ENCODE measurements around the gene VDR. TPM values are rescaled to one million over a fixed set of nuclear protein-coding genes. Genes with fewer than 3 reads are reported as not detected.
"Not testable (repeated sequence)": the region's sequence is repeated elsewhere in the genome, so short reads cannot be mapped to it uniquely, and the experiment has no call there.

VDR gene
- polyA plus RNA-seq, 1 donor, result 3.1 TPM

GRCh38 chr12:47848853-47849252 lies 55.9 kb downstream of the VDR start:
- DNase-seq, result no peak

DNA sequence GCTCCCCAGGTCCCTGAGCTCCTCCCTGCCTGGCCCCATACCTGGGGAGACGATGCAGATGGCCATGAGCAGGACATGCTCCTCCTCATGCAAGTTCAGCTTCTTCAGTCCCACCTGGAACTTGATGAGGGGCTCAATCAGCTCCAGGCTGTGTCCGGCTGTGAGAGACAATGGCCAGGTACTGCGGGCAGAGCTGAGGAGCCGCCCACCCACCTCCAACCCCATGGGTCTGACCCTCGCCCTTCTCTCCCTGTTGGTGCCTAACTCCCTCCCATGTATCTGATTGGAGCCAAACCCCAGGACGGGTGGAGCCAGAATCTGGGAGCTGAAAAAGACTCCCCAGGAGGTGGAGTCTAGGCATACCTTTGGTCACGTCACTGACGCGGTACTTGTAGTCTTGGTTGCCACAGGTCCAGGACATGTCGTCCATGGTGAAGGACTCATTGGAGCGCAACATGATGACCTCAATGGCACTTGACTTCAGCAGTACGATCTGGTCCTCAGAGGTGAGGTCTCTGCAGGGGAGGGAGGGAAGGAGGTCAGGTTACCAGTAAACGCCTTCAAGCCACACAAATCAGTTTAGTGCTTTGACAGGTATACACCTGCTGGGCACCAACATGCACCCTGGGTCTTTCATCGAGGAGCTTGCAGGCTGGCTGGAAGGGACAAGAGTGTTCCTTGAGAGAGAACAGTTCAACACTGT lies 58.3 kb downstream of the VDR start:
- DNase-seq, result no peak

DNA sequence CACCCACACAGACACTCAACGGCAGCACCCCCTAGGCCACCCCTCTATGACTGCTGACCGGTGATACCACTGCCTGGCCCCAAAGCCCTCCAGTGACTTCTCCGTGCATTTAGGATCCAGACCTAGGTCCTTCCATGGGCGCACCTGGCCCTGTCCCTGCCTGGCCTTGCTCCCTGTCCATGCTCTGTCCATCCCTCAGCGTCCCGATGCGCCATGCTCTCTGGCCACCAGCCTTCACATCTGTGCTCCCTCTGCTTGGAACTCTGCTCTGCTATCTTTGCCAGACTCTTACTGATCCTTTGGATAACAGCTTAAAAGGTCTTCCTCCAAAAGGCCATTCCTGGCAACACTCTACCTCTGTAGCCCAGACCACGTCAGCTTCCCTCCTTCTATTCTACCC lies 59.7 kb downstream of the VDR start:
- DNase-seq, result no peak

DNA sequence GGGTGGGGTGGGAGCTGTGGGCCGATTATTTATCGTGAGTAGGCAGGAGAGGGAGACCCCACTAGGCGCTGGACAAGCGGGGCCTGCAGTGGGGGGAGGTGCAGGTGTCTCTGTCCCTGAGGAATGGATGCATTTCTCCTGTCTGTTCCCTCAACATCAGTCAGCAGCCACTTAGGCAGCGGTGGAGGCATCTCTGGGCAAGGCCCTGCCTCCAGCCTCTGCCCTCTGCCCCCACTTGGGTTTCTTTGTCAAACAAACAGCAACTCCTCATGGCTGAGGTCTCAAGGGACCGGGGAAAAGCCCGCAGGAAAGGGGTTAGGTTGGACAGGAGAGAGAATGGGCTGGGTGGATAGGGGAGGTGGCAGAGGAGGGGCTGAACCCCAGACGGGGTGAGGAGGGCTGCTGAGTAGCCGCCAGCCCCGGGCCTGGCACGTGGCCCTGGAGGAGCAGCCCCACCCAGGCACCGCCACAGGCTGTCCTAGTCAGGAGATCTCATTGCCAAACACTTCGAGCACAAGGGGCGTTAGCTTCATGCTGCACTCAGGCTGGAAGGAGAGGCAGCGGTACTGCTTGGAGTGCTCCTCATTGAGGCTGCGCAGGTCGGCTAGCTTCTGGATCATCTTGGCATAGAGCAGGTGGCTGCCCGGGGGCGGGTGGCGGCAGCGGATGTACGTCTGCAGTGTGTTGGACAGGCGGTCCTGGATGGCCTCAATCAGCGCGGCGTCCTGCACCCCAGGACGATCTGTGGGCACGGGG lies 60.4 kb downstream of the VDR start:
- no peak for DNase-seq

GRCh38 chr12:47843226-47843980 lies 61.4 kb downstream of the VDR start:
- no peak for DNase-seq

DNA sequence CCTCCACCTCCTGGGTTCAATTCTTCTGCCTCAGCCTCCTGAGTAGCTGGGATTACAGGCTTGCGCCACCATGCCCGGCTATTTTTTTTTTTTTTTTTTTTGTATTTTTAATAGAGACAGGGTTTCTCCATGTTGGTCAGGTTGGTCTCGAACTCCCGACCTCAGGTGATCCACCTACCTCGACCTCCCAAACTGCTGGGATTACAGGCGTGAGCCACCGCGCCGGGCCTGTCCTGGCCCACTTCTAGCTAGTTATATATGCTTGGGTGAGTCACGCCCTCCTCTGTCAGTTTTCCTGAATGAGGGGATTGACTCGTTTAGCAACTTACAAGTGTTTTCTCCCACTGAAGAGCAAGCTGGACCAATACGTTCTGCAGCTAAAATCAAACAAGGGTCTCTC lies 62.3 kb downstream of the VDR start:
- DNase-seq, result not testable (repeated sequence)

DNA sequence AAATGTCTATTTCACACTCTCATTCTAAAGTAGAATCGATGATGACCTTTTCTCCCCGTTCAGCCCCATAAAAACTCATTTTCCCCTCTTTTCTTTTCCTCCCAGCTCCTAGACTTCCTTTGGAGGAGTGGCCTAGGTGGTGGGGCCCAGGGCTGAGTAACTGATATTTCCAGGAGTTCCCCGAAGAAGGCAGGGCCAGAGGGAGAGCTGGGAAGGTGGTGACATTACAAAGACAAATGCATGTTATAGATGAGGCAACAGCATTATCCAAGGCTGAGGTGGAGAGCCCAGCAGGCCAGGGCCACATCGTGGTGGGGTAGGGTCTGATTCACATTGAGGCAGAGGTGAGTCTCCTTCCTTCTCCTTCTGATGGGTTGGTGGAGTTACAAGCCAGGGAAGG lies 62.9 kb downstream of the VDR start:
- no peak for DNase-seq

- DNase-seq, result no peak
These were observed 63.3 kb downstream of the VDR start for GRCh38 chr12:47841501-47841900.

DNA sequence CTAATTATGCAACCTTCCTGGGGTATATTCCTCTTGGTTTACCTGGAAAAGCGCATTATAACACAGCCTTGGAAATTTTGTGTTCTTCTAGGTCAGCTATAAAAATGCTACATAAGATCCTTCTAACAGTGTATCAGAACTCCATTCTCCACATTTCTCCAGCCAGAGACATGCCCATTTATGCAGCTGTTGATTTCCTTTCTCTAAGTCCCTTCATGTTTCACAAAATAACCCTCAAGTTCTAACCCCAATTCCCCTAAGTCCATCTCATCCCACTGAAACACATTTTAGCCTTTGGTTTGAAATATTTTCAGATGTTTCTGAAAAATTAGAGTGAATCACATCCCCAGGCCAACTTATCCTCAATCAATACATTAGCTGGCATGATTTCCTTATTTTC lies 64.2 kb downstream of the VDR start:
- DNase-seq, result no peak

- no peak for DNase-seq
These were observed 65.4 kb downstream of the VDR start for GRCh38 chr12:47839214-47839876.

DNA sequence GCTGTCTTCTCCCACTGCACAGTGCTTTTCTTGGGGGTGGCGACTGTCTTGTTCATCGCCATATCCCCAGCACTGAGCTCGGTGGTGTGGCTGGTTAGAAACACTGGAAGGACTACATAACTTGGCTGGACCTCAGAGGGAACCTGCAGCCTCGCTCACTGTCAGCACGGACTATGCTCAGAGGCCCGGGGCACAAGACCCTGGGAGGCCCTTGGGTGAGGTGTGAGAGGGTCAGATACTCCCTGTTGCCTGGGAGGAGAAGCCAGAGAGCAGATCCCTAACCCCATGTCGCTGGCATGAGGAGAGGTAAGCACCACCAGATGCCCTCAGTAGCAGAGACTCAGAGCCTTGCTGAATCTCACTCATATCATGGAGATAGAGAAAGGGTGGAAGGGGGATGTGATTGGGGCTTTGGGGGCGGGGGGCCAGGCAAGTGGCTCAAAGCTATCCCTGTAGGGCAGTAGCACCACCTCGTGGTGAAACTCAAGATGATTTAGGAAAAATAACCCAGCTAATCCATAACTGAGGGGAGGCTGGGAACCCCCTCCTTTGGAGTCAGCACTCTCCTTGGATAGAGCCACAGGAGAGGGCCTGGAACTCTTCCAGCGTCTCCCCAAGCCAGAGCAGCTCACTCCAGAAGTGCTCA lies 66.4 kb downstream of the VDR start:
- DNase-seq, result no peak

GRCh38 chr12:47837190-47838171 lies 67.3 kb downstream of the VDR start:
- DNase-seq, result no peak

GRCh38 chr12:47835831-47836155 lies 69.0 kb downstream of the VDR start:
- DNase-seq, result no peak

- no peak for DNase-seq
These were observed 69.6 kb downstream of the VDR start for GRCh38 chr12:47835006-47835830.

DNA sequence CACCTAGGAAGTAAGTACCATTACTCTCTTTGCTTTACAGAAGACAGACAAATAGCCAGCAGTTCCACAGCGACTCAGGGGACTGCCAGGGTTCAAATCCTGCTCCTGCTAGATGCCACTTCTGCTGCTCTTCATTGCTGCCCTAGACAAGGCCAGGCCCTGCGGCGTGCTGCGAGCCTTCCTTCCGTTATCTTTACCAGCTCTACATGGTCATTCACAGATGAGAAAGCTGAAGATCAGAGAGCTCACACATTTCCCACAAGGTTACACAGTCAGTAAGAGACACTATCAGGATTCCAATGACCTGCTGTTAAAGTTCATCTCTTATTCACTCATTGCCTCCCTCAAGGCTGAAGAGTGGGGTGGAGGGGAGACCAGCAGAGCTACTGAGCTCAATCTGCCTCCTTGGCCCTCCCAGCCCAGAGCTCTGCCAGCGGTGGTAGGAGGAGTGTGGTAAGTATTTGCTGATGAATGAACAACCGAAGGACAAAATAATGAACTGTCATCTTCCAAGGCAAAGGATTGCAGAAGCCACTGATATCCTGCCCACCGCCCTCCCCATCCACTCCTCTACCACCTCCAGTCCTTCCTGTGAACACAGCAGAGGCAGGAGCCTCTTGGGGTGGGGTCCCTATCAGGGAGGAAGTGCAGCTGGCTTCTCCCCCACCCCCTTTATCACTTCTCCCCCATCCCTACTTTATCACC lies 70.4 kb downstream of the VDR start:
- DNase-seq, result no peak

DNA sequence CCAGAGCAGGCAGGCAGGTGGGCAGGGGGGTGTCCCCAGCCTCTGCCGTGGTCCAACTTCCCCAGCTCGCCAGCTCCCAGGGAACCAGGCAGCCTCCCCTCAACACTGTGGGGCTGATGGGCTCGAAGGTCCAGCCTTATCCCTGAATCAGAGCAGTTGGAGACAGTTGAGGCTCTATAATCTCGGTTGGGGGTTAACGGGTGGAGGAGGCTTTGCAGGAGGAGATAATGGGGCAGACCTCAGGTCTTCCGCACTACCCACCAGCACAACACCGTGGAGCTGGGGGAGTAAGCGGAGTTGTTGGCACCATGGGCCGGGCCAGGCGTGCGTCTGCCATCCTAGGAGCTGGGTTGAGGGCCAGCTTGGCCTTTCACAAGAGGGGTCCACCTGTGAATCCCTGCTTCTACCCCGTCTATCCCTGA lies 71.2 kb downstream of the VDR start:
- no peak for DNase-seq

DNA sequence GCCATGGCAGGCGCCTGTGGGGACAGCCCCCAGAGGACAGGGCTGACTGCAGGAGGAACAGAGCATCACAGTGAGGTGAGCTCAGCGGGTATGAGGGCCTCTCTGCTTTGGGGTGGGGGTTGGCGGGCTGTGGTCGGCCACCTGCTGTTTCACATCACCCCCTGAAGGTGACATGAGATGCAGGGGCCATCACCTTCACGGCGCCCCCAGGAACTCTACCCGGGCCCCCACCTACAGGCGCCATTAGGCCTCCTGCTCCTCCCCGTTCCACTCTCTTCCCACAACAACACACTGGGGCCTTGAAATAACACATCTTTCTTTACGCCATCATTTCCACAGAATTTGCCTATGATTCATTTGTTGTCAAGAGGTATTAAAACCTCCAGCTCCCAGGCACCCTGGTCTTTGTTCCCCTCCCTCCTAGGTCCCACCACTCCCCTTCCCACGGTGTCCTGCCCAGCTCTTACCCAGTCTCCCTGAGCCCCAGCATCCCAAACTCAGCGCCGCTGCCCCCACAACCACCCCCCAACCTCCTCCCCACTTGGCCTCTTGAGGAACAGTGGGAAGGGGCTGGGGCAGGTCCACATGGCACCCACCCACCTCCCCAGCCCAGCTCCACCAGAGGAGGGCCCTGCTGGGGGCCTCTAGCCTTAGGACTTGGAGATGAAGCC lies 72.4 kb downstream of the VDR start:
- no peak for DNase-seq

- no peak for DNase-seq
These were observed 75.2 kb downstream of the VDR start for GRCh38 chr12:47829584-47829983.

Data from left kidney (tissue), 2 donors.